ENCODE data around the gene SLC50A1. TPM values are rescaled to one million over a fixed set of nuclear protein-coding genes. Genes with fewer than 3 reads are reported as not detected.
A peak's percentile ranks its signal among the peaks of the same experiment; 100 is the strongest.

The SLC50A1 gene
- polyA plus RNA-seq, 2 of the 4 experiments (the other 2 are of a cell fraction), result 28.2 to 39.4 TPM

DNA sequence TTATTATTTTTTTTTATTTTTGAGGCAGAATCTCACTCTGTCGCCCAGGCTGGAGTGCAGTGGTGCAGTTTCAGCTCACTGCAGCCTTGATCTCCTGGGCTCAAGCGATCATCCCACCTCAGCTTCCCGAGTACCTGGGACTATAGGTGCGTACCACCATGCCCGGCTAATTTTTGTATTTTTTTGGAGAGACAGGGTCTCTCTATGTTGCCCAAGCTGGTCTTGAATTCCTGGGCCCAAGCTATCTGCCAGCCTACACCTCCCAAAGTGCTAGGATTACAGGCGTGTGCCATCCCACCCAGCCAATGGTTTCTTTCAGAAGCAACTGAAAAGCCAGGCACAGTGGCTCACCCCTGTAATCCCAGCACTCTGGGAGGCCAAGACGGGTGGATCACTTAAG lies 35.2 kb downstream of the SLC50A1 start:
- Histone ChIP-seq H3K27ac (no peak overlapping the region), H3K4me2 (no peak overlapping the region), H3K4me1 (peaks cover 17% of the 10 kb centered on the region), H3K4me3 (no peak overlapping the region), H3K9me3 (no peaks in the 10 kb centered on the region)
- no peak for ATAC-seq
- WGBS (ENCODE audit: missing lambda C conversion rate), result 93% methylated on average over 7 of the region's 7 CpGs
- TF ChIP-seq CEBPB (IDR thresholded peaks at IDR 0.05) (no peak), ZC3H11A (IDR thresholded peaks at IDR 0.05) (no peak), GATA3 (IDR thresholded peaks at IDR 0.05; ENCODE audit: borderline replicate concordance) (no peak), HOXB13 (CRISPR knock-in tag; IDR thresholded peaks at IDR 0.05; ENCODE audit: low read depth) (no peak), RARB (CRISPR knock-in tag; IDR thresholded peaks at IDR 0.05) (no peak), ZNF302 (CRISPR knock-in tag; IDR thresholded peaks at IDR 0.05) (no peak), CHD4 (IDR thresholded peaks at IDR 0.05; ENCODE audit: borderline replicate concordance) (no peak), RFX5 (IDR thresholded peaks at IDR 0.05) (no peak), BHLHE40 (IDR thresholded peaks at IDR 0.05; ENCODE audit: low read depth, low read length) (no peak), HES2 (IDR thresholded peaks at IDR 0.05) (no peak), PBX3 (IDR thresholded peaks at IDR 0.05) (no peak), EHF (CRISPR knock-in tag; IDR thresholded peaks at IDR 0.05) (no peak), FOSB (CRISPR knock-in tag; IDR thresholded peaks at IDR 0.05) (no peak), TFCP2L1 (CRISPR knock-in tag; IDR thresholded peaks at IDR 0.05) (no peak), POLR2AphosphoS2 (conservative IDR thresholded peaks at IDR 0.05; ENCODE audit: low read length) (no peak), HOXB5 (CRISPR knock-in tag; IDR thresholded peaks at IDR 0.05) (no peak), ZSCAN20 (CRISPR knock-in tag; IDR thresholded peaks at IDR 0.05) (no peak), KDM5A (IDR thresholded peaks at IDR 0.05) (no peak), TP53 (CRISPR knock-in tag; IDR thresholded peaks at IDR 0.05) (no peak), HDAC2 (IDR thresholded peaks at IDR 0.05) (no peak)
- FAIRE-seq, result no peak
- CTCF ChIA-PET, result interaction anchor here (1.0 to 15.2 kb wide), 10 partner anchors 16 to 154 kb away, joined by 3 to 384 read pairs (median 68); partner anchors contain the start of genes EFNA1 and SLC50A1
- no peak for DNase-seq (ENCODE audit: low read depth in 1 of 2, low spot score in 1 of 2)
- POLR2A ChIA-PET, result no interaction called here

DNA sequence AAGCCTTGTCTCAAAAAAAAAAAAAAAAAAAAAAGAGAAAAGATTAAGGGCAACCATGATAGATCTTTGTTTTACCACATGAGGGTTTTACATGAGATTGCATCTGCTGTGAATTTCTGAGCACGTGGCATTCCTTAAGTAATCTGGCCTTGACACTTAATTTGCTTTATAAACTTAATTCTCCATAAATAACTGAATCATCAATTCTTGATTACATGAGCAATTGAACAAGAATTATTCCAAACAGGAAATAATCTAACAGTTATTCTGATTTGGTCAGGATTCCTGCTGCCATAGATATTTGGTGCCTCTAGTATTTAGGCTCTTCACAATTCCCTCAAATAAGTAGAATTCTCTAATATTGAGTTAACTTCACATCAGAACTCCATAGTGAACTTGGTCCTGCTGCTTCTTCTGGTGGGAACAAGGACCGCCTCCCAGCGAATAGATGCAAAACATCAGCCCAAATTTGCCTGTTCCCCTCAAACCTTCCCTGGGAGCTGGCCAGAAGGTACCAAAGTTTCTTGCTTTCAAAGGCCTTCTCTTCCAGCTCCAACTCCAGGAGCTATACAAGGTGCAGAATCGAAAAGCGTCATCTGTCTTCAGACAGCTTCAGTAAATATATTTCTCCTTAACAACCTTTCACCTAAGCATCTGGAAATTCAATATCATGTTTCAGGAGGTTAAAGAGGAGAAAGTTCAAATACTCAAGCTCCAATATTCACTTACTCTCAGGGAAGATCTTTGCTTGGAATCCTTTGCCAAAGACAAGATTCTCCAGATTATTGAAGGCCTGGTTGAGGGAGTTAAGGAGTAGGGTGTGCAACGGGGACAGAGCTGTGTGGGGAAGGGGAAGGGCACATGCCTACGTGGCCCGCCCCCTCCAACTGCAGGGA lies 36.4 kb downstream of the SLC50A1 start:
- DNase-seq (ENCODE audit: low read depth in 1 of 2, low spot score in 1 of 2) (no peak), FAIRE-seq (no peak), ATAC-seq (peak; percentile 8 to 46; a peak in 4 of 6 replicates)
- no peaks in the 10 kb centered on the region for H3K9me3 ChIP-seq
- peaks cover 24% of the 10 kb centered on the region for H3K4me1 ChIP-seq
- H3K4me2 ChIP-seq, result peak overlapping the region; percentile 95
- H3K27ac ChIP-seq, result peak overlapping the region; percentile 93 to 99
- peak overlapping the region; percentile 80 for H3K4me3 ChIP-seq
- peak; percentile 68 for TF ChIP-seq MAFK (IDR thresholded peaks at IDR 0.05; ENCODE audit: partially characterized antibody)
- no peak for TF ChIP-seq CHD4 (IDR thresholded peaks at IDR 0.05; ENCODE audit: borderline replicate concordance)
- TF ChIP-seq MAX (IDR thresholded peaks at IDR 0.05), result peak; percentile 14; the same call in 1 of the 2 replicates
- WGBS (ENCODE audit: missing lambda C conversion rate), result 44% methylated on average over 8 of the region's 8 CpGs
- POLR2A ChIA-PET, result interaction anchor here (0.5 to 4.4 kb wide), 5 partner anchors 8 to 78 kb away, joined by 3 to 54 read pairs (median 4); partner anchors contain the start of genes SLC50A1 and THBS3
- CTCF ChIA-PET, result interaction anchor here (0.7 to 15.2 kb wide), 31 partner anchors 9 to 152 kb away, joined by 3 to 384 read pairs (median 7); partner anchors contain the start of genes EFNA1, EFNA4, MTX1 and SLC50A1

Data from A549 (cell line).